ENCODE data around the gene KCTD21. TPM values are rescaled to one million over a fixed set of nuclear protein-coding genes. Genes with fewer than 3 reads are reported as not detected.

The KCTD21 gene
- total RNA-seq, 3 donors from 2014 or later, result 8.5 to 13.1 (median 8.8) TPM

- DNase-seq (ENCODE audit: low spot score in 2 of 2), result no peak
- no peaks in the 10 kb centered on the region for H3K9me3 ChIP-seq
- no peaks in the 10 kb centered on the region for H3K27me3 ChIP-seq
- H3K27ac ChIP-seq, result no peak overlapping the region
- no peak for TF ChIP-seq POLR2A (IDR thresholded peaks at IDR 0.05)
- TF ChIP-seq CTCF (IDR thresholded peaks at IDR 0.05), result no peak
- TF ChIP-seq POLR2AphosphoS5 (IDR thresholded peaks at IDR 0.05), result no peak
- H3K4me1 ChIP-seq, result no peaks in the 10 kb centered on the region
- intact Hi-C loops (cut with DNase I; ENCODE audit: low total_unique reads), result no loop called here
- H3K4me3 ChIP-seq, result no peak overlapping the region
- H3K36me3 ChIP-seq, result no peaks in the 10 kb centered on the region
These were observed 38.8 kb downstream of the KCTD21 start for GRCh38 chr11:78149646-78150045.

- no peak overlapping the region for H3K27ac ChIP-seq
- H3K4me1 ChIP-seq, result no peaks in the 10 kb centered on the region
- H3K9me3 ChIP-seq, result no peaks in the 10 kb centered on the region
- H3K36me3 ChIP-seq, result no peaks in the 10 kb centered on the region
- DNase-seq (ENCODE audit: low spot score in 2 of 2), result no peak
- TF ChIP-seq POLR2AphosphoS5 (IDR thresholded peaks at IDR 0.05), result no peak
- no peak for TF ChIP-seq CTCF (IDR thresholded peaks at IDR 0.05)
- no peak for TF ChIP-seq POLR2A (IDR thresholded peaks at IDR 0.05)
- intact Hi-C loops (cut with DNase I; ENCODE audit: low total_unique reads), result no loop called here
- no peak overlapping the region for H3K4me3 ChIP-seq
- H3K27me3 ChIP-seq, result no peaks in the 10 kb centered on the region
These were observed 40.6 kb downstream of the KCTD21 start for GRCh38 chr11:78147807-78148206.

- no peaks in the 10 kb centered on the region for H3K27me3 ChIP-seq
- intact Hi-C loops (cut with DNase I; ENCODE audit: low total_unique reads), result loop anchor here (2.0 kb wide), 1 partner anchor 19 kb away; no protein-coding TSS in a partner anchor
These were observed 42.9 kb downstream of the KCTD21 start for GRCh38 chr11:78145511-78146025.

GRCh38 chr11:78140392-78141077 lies 47.9 kb downstream of the KCTD21 start:
- Histone ChIP-seq H3K4me3 (peak overlapping the region; percentile 52 to 79 (median 78)), H3K4me1 (peaks cover 0 to 2% of the 10 kb centered on the region in 2 donors), H3K27me3 (no peaks in the 10 kb centered on the region), H3K36me3 (no peaks in the 10 kb centered on the region), H3K9me3 (no peaks in the 10 kb centered on the region), H3K27ac (no peak overlapping the region)
- no peak for TF ChIP-seq POLR2A (IDR thresholded peaks at IDR 0.05)
- intact Hi-C loops (cut with DNase I; ENCODE audit: low total_unique reads), result no loop called here
- no peak for DNase-seq (ENCODE audit: low spot score in 2 of 2)

More at GRCh38 chr11:78145511-78146025, 42.9 kb downstream of the KCTD21 start:
- TF ChIP-seq POLR2AphosphoS5 (IDR thresholded peaks at IDR 0.05), result no peak
- no peak for TF ChIP-seq POLR2A (IDR thresholded peaks at IDR 0.05)
- Histone ChIP-seq H3K4me3 (no peak overlapping the region), H3K9me3 (no peaks in the 10 kb centered on the region), H3K4me1 (no peaks in the 10 kb centered on the region), H3K36me3 (no peaks in the 10 kb centered on the region), H3K27ac (no peak overlapping the region)
- DNase-seq (ENCODE audit: low spot score in 2 of 2), result no peak

GRCh38 chr11:78139422-78140391 lies 48.7 kb downstream of the KCTD21 start, which contains the start of gene ALG8:
ALG8 (minus strand) TSS chr11:78139626; CDS start chr11:78139588, 38 bp downstream.
- Histone ChIP-seq H3K9me3 (no peaks in the 10 kb centered on the region), H3K4me1 (peaks cover 0 to 2% of the 10 kb centered on the region in 2 donors), H3K27ac (peak within 1 kb of the TSS; percentile 82 to 83), H3K27me3 (no peaks in the 10 kb centered on the region), H3K36me3 (no peaks in the 10 kb centered on the region), H3K4me3 (peak within 1 kb of the TSS; percentile 52 to 79 (median 78))
- peak; percentile 88 to 92 for DNase-seq (ENCODE audit: low spot score in 2 of 2)
- TF ChIP-seq CTCF (IDR thresholded peaks at IDR 0.05) (no peak), POLR2A (IDR thresholded peaks at IDR 0.05) (no peak), POLR2AphosphoS5 (IDR thresholded peaks at IDR 0.05) (peak in 2 of 3 donors; percentile 54 to 76)
- intact Hi-C loops (cut with DNase I; ENCODE audit: low total_unique reads), result no loop called here
